OCI-M2 (cell line): Measurements from ENCODE around the gene NBPF1.
"Not testable (repeated sequence)": the region's sequence is repeated elsewhere in the genome, so short reads cannot be mapped to it uniquely, and the experiment has no call there.

Experiments used
- DNase-seq: peaks from one replicate; lab custom pipeline; 2025; ENCODE audit not compliant: unreplicated experiment; lab: John Stamatoyannopoulos, UW

NBPF1 gene

DNA sequence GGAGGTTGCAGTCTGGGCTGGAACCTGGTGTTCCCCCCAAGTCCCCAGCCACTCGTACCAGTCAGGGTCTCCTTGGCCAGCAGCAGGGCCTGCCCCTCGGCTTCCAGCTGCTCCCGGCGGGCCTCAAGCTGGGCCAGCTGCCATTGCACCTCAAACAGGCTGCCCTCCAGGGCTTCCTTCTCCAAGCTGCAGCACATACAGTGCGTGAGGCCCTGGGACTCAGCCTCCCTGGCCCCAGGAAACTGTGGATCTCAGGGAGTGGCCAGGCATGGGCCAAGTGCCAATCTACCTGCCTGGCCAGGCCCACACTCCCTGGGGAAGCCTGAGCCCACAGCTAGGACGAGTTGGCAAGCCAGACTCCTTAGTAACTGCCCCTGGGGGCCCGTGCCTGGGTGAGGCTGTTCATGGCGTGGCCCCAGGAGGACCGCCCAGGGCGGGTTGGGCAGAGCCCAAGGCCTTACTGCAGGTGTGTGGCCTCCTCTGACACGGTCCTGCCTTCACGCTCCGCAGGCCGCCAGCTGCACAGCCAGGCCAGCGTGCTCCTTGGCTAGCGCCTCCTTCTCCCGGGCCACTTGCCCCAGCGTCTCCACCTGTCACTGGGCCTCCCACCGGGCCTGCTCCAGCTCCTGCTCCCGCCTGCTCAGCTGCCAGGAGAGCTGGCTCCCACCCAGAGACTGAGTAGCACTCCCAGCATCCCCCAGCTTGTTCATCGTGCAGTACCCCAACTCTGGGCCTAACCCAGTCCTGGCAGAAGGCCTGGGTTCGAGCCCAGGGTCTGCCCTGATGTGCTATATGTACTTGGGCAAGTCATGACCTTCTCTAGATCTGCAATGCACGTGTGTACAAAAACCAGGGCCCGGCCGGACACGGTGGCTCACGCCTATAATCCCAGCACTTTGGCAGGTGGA is 10.7 kb upstream of the NBPF1 start:
- not testable (repeated sequence) for DNase-seq

DNA sequence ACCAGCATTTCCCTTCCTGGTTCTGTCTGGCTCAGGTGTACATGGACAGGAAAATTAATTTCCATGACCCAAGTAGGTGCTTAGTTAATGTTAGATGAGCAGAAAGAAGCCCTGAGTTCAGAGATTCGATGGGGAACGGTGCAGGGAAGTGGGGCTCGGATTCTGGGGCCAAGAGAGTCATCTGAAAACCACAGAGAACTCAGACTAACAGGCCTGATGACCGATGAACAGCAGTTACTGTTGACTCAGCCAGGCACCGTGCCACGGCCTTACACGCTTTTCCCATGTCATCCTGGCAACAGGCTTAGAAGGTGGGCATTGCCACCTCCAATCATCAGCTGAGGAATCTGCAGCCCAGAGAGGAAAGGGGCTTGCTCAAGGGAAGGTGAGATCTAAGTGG is 10.0 kb upstream of the NBPF1 start:
- DNase-seq: not testable (repeated sequence)

DNA sequence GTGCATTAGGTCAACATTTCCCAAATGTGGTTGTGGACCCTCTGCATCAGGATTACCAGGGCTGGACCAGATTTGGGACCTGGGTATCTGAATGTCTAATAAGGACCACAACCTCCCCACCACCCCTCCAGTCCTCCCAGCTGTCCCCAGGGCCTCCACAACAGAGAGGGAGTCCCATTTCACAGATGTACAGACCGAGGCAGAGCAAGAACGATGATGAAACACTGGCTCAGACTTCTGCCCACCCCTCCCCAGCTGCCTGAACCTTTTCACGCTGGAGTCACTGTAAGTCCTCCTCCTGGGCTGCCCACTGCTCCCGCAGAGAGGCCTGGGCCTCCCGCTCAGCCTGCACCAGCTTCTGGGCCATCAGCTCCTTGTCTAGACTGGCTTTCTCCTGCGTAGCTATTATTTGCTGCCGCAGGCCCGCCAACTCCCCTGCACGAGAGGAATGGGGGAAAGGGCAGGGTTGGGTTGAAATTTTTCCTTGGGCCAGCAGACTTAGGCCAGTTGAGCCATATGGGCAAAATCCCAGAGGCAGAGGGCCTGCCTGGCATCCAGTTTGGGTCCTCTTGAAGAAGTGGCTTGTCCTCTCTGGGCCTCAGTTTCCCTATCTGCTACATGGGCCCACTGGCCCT is 8.4 kb upstream of the NBPF1 start:
- DNase-seq: not testable (repeated sequence)

DNA sequence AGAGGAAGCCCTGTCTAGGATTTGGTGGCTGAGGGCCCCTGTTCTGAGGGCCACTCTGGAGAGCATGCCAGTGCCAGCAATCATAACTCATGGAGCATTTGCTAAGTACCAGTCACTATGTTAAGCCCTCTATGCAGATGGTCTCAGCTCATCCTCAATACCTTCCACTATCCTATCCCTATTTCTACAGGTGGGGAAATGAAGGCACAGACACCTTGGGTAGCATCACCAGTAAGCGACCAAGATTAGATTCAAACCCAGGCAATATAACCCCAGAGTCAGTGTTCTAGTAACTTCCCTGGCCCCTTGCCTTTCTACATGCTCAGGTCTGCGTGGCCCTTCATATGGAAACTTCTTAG is 7.9 kb upstream of the NBPF1 start:
- no peak for DNase-seq

DNA sequence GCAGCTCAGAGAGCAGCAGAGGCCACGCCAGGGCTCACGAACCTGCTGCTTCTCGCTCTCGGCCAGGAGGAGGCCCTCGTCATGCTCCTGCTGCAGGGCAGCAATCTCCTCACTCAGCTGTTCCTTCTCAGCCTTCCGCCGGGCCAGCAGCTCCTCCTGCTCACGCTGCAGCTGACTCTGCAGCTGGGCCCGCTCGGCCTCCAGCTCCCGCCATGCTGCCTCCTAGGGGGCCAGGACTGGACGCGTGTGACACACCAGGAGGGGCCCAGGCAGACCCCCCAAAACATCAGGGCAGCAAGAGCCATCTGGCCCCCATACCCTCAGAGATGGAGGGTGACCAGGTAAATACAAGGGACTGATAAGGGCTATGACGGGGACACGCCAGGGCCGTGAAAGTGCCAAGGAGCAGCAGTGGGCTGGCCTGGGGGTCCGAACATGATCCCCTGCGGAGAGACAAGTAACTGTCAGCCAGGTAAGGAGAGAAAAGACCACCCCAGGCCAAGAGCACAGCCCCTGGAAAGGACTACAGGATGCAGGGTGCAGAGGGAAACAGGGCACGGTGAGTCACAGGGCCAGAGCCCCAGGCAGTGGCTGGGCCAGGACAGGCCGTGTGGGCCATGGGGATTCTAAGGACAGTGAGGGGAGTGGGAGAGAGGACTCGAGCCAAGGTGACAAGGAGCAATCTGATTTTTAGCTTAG is 6.6 kb upstream of the NBPF1 start:
- DNase-seq: not testable (repeated sequence)

DNA sequence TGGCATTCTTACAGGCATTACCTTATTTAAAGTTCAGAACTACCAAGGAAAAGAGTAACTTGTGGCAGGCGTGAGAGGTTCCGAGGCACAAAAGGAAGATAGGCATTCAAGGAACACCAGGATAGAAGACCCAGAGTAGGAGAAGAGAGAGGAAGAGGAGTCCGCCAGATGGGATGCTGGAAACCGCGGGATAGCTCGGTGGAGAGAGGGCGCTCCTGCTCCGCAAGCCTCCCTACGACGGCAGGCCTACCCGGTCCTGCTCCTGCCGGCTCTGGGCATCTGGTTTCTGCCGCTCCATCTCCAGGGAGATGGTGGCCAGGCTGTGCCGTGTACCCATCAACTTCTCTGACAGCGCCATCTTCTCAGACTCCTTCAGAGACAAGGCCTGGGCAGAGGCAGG is 5.4 kb upstream of the NBPF1 start:
- DNase-seq: no peak

DNA sequence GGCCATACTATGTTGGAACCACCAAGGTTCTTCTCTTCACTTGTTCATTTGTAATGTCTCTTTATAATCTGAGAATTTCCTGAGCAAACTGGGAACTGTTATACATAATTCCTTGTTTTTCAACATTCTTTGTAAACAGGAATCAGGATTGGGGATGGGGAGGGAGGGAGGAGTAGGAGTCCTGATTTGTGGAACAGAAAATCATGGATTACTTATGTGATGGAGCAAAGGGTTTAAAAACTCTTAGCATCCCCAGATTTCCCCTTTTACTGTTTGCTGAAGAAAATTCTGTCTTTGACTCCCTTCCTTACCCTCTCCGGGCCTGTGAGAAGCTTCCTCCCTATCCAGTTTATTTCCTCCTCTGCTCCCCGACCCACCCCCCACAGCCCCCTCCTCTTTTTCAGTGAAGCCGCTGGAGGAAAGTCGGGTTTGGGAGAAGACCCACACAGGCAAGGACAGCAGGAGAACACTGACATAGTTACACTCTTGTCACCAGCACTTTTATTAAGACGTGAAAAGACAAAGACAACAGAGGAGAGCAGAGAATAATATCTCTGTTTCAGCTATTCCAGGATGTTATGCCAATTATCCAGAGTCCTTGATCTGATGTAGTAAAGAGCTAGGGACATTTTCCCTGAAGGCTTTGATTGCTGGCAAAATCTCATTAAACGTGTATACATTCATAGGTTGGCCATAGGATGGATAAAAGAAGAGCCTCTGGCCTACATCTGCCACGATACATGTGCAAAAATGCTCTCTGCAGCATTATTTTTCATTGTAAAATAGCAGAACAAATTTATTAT is 4.6 kb upstream of the NBPF1 start:
- no peak for DNase-seq

DNA sequence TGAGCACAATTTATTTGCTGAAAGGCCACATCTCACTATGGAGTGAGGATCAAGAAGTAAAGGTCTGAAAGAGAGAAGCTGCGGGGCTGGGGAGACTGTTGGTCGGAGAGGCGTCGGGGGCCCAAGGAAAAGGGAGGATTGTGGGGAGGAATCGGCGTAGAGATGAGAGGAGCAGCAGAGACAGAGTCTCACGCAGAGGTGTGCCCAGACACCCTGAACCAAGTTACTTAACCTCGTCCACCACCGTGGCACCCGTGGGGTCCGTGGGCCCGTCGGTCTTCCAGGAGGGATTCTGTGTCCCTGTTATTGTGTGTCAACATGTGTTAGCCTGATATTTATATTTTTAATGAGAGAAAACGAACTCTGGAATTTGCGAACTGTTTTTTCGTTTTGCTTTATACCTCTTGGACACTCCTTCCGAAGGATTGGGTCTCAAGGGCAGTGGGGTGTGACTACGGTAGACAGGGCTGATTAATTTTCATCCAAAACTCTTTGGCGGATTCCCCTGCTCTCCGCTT is 3.8 kb upstream of the NBPF1 start:
- DNase-seq: no peak

DNA sequence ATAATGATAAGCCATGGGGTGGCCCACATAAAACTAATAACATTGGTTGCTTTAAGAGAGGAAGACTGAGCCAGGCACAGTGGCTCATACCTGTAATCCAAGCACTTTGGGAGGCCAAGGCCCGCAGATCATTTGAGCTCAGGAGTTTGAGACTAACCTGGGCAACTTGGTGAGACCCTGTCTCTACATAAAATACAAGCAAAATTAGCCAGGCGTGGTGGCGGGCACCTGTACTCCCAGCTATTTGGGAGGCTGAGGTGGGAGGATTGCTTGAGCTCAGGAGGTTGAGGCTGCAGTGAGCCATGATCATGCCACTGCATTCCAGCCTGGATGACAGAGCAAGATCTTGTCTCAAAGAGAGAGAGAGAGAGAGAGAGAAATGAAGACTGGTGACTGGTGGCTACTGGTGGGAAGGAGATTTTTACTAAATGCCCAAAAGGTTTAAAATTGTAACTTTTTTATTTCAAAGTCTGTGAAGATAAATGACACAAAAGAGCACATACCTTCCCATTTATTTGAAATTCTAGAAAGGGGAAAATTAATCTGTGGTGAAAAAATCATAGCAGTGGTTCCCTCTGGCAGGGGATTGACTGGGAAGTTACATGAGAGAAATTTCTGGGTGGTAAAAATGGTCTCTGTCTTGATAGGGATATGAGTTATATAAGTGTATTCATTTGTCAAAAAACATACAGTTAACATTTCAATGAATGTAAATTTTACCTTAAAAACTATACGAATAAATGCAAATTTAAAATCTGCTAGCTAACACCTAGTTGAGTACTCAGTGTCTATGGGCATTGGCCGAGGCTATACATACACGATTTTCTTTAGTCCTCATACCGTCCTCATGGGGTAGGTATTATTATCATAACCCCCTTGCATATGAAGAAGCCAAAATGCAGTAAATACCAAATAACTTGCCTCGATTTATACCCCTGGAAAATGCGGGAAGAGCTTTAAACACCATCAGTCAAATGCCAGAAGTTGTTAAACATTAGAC is 2.2 kb upstream of the NBPF1 start:
- DNase-seq: no peak

DNA sequence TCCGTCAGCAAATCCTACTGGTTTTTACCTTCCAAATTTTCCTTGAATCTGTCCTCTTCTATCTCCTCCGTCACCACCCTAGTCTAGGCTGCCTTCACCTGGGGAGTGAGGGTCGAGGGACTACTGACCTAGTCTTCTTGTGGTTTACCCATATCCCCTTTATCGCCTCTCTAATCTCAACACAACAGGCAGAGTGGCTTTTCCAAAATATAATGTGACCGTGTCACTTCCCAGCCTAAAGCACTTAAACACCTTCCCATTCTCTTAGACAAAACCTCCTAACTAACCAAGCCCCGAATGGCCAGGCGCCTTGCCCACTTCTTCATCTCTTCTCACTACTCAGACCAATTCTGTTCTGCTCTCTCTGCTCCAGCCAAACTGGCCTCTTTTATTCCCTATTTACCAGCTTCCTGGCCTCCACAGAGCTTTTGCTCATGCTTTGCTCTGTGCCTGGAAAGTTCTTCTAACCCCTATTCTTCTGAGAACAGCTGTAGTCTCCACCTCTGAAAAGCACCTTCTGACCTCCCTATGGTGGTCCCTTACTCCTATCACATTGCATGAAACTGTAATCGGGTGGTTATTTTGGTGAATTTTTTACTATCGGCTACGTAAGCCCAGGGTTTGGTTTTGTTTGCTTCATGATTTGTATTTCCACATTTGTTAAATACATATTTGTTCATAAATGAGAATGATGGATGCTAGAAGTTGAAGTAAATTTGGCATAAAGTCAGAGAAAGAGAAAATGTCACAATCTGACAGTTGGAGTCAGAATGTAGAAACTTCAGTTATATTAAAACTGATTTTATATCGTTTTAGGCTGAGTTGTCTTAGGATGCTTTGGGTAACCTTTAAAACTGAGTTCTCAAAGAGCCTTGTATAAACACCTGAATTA is 1.2 kb upstream of the NBPF1 start:
- no peak for DNase-seq

DNA sequence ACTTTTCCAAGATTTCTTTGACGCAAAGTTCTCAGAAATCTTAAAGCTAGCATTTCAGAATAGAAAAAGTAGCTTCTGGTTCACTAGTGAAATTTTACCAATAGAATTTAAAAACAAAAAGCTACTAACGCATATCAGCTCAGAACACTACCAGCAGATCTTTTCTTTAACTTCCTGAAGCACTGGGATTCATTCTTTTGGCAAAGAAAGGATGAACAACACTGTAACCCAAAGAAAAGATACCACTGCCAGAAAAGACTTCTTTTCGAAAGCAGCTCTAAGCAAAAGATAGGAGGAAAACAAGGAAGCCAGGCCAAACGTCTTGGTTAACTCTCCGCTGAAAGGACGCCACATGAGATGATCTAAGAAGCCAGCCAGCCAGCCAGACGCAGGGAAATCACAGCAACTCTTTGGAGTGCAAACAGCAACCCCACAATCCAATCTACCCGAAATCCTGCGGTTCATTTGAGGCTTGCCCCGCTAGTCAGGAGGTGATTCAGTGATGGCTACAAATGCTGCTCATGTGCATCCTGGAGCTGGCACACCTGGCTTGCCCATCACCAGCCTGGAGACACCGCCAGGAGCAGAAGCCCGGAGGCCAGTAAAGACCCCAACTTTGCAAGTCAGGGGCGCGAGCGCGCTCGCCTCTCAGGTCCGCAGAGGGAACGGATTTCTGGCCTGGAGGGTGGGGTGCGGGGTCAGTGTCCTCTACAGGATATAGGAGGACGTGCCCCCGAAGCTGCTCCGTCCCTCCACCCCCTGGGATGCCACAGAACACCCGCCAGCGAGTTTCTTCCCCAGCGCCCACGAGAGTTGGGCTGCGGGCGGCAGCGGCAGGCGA is 812 bp downstream of the NBPF1 start:
- DNase-seq: no peak

DNA sequence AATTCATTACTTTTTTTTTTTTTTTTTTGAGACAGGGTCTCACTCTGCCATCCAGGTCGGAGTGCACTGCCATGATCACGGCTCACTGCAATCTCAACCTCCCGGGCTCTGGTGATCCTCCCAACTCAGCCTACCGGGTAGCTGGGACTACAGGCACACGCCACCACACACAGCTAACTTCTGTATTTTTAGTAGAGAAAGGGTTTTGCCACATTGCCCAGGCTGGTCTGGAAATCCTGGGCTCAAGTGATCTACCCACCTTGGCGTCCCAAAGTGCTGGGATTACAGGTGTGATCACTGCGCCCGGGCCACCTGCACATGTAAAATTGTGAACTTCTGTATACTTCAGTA is 1.4 kb downstream of the NBPF1 start:
- not testable (repeated sequence) for DNase-seq

DNA sequence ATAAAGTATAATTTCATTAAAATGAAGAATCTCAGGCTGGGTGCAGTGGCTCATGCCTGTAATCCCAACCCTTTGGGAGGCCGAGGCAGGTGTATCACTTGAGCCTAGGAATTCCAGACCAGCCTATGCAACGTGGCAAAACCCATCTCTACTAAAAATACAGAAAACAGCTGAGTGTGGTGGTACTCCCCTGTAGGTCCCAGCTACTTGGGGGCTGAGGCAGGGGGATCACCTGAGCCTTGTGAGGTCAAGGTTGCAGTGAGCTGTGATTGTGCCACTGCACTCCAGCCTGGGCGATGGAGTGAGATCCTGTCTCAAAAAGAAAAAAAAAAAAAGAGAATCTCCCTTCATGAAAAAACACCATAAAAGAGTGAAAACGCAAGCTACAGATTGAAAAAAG is 2.2 kb downstream of the NBPF1 start:
- not testable (repeated sequence) for DNase-seq

DNA sequence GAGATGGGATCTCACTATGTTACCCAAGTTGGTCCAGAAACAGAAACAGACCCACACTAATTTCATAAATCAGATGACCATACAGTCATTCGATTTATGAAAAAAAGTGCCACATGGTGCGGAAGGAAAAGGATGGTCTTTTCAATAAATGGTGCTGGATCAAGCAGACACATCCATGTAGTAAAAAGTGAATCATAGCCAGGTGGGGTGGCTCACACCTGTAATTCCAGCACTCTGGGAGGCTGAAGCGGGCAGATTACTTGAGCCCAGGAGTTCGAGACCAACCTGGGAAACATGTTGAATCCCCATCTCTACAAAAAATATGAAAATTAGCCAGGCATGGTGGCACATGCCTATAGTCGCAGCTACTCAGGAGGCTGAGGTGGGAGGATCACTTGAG is 2.8 kb downstream of the NBPF1 start:
- not testable (repeated sequence) for DNase-seq

DNA sequence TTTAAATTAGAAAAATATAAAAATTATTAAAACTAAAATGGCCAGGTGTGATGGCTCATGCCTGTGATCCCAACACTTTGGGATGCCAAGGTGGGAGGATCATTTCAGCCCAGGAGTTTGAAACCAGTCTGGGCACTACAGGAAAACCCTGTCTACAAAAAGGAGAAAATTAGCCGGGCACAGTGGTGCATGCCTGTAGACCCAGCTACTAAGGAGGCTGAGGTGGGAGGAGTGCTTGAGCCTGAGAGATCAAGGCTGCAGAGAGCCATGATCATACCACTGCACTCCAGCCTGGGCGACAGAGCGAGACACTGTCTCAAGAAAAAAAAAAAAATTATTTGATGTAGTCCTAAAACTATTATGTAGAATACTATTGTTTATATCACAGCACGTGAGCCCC is 3.6 kb downstream of the NBPF1 start:
- DNase-seq: not testable (repeated sequence)

DNA sequence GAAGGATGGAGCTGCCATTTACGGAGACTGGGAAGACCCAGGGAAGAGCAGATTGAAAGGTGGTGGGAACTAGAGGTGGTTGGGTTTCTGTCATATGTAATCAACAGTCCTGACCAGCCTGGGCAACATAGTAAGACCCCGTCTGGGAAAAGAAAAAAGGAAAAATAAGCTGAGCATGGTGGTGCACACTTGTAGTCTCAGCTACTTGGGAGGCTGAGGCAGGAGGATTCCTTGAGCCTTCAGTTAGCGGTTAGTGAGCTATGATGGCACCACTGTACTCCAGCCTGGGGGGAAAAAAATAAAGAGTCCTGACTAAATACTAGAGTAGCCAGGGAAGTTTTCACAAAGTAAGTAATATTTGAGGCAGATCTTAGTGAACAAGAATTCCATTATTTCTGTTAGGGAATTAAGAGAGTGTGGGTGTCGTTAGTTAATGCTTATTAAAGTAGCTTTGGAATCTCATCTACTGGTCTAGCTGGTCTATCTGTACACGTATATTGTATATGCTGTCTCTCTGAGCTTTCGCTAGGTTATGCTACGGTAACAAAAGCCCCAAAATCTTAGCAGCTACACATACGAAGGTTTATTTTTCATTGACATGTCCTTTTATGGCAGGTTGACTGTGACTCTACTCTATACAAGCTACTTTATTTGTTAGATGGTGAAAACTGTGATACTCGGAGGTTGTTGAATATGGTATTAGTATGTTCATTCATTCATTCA is 4.4 kb downstream of the NBPF1 start:
- no peak for DNase-seq
